GM18519 (cell line): ENCODE data around the gene D2HGDH.
"Not testable (repeated sequence)": the region's sequence is repeated elsewhere in the genome, so short reads cannot be mapped to it uniquely, and the experiment has no call there.

ENCODE experiments used
- ATAC-seq: cut with Tn5 transposase; IDR thresholded peaks from one replicate; pipeline ENCODE4 v1.9.1; 2021; ENCODE audit warnings: mild to moderate bottlenecking, moderate library complexity; ENCODE audit not compliant: unreplicated experiment, low FRiP score

The D2HGDH gene

GRCh38 chr2:241724975-241725870 is 9.2 kb upstream of the D2HGDH start:
- no peak for ATAC-seq

GRCh38 chr2:241726459-241726858 is 8.0 kb upstream of the D2HGDH start:
- no peak for ATAC-seq

DNA sequence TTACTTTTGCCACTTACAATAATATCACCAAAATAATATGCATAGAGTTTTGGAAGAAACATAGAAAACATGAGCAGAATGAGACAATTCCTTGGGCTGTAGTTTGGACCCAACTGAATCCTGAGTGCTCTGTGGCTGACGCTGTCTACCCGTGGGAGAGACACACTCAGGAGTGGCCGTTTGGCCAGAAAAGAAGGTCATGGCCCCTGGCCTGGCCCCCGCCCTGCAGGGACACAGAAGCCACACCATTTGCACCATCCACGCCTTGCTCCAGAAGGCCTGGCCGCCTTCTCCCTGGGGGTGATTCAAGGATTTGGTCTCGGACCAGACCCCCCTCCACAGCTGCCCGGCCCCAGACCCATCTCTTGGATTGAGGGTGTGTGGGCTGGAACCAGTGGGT is 6.4 kb upstream of the D2HGDH start:
- no peak for ATAC-seq

DNA sequence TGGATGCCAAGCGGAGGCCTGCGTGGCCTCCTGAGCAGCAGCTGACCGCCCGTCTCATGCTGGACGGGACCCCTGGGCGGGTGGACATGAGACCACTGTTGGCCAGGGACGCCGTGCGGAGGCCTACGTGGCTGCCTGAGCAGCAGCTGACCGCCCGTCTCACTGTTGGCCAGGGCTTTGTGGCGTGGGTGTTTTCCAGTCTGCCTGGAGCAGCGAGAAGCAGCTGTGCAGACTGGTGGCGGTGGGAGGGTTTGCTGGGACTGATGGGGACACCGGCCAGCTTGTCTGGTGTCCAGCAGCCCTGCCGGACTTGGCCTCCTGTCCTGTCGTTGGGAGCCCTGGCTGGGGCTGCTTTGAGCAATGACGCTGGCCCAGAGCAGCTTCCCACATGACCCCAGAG is 5.8 kb upstream of the D2HGDH start:
- no peak for ATAC-seq

DNA sequence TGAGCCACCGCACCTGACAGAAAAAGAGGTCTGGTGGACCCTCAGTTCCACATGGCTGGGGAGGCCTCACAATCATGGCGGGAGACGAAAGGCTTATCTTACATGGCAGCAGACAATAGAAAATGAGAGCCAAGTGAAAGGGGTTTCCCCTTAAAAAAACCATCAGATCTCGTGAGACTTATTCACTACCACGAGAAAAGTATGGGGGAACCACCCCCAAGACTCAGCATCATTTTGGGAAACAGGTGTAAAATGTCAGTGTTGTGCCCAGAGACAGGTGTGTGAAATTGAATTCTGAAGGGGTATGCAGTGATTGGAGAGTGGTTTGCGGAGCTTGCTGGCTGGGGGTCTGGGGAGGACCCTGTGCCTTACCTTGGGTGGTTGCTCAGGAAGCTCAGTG is 4.6 kb upstream of the D2HGDH start:
- no peak for ATAC-seq

DNA sequence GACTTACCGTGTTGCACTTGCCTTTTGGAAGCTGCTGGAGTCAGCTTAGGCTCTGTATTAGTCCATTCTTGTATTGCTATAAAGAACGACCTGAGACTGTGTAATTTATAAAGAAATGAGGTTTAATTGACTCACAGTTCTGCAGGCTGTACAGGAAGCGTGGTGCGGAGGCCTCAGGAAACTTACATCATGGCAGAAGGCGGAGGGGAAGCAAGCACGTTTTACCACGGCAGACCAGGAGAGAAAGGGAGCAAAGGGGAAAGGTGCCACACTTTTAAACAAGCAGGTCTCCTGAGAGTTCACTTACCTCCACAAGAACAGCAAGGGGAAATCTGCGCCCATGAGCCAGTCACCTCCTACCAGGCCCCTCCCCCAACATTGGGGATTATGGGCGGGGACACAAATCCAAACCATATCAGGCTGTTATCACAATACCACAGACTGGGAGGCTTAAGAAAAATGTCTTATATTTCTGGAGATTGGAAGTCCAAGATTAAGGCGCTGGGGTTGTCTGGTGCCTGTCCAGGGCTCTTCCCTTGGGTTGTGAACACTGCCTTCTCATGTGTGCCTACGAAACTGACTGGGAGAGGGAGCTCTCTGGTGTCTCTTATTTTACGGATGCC is 3.6 kb upstream of the D2HGDH start:
- ATAC-seq: no peak

- not testable (repeated sequence) for ATAC-seq
These were observed 1.8 kb upstream of the D2HGDH start for GRCh38 chr2:241732513-241733186.

GRCh38 chr2:241733391-241734207 is 831 bp upstream of the D2HGDH start:
- ATAC-seq: no peak

- ATAC-seq: no peak
These were observed 293 bp upstream of the D2HGDH start for GRCh38 chr2:241734208-241734466.

DNA sequence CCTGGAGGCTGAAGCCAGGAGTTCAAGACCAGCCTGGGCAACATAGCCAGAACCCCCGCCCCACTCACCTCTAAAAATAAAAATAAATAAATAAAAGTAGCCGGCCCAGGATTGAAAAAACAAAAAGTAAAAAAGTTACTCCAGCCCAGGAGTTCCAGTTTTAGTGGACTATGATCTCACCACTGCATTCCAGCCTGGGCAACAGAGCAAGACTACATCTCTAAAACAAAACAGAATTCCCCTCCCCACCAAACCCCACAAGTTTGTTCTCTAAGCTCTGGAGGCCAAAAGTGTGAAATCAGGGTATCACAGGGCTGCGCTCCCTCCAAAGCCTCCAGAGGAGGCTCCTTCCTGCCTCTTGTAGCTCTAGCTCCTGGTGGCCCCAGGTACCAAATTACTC is 1.7 kb downstream of the D2HGDH start:
- ATAC-seq: no peak

DNA sequence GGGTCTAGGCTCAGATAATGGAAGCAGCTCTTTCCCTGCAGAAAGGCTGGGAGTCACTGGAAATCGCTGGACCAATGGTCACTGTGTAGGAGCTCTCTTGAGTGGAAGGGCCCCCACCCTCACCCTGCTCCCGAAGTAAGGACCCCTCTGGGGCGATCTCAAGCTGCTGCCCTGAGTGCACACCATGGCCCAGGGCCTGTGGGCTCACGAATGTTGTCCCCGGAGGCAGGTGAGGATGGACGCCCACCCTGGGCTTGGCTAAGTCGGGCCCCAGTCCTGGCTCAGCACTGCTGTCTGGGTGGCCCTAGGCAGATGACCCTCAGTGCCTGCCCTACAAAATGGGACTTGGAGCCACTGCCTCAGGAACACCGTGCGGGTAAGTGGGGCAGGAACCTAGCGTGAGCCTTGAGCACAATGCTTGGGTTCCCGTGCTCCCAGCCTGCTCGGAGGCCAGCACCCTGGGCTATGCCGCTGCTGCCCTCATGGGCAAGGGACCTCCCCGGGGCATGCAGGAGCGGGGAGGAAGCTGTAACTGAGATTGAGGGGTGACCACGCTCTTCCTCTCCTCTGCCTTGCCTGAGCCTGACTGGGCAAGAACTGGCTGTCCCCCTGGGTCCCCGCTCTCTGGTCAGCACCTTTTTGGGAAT is 3.7 kb downstream of the D2HGDH start:
- ATAC-seq: no peak

DNA sequence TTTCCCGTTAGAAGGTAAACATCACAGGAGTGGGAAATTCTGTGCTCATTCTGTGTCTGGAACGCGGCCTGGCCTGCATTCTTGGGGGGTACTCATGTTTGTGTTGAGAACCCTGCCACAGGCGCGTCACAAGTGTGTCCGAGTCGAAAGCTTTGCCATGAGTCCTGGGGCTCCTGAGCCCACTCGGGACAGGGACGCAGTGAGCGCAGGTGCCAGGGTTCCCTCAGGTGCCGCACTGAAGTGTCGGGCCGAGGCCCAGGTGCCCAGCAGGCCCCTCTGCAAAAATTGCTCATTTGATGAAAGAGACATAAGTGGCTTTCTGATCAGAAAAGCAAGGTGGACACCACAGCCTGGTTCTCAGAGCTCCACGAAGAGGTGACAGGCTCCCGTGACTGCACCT is 4.7 kb downstream of the D2HGDH start:
- no peak for ATAC-seq

DNA sequence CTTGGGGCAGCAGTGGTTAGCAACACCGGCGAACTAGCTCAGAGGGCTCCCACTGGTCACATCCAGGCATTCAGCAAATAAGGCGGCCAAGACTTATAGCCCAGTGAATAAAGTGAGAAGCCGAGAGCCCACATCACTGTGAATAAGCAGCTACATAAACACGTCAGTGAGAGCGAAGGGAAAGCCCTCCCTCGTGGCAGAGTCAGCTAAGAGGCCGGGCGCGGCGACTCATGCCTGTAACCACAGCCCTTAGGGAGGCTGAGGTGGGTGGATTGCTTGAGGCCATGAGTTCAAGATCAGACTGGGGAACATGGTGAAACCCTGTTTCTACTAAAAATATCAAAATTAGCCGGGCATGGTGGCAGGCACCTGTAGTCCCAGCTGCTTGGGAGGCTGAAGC is 5.2 kb downstream of the D2HGDH start:
- ATAC-seq: no peak

DNA sequence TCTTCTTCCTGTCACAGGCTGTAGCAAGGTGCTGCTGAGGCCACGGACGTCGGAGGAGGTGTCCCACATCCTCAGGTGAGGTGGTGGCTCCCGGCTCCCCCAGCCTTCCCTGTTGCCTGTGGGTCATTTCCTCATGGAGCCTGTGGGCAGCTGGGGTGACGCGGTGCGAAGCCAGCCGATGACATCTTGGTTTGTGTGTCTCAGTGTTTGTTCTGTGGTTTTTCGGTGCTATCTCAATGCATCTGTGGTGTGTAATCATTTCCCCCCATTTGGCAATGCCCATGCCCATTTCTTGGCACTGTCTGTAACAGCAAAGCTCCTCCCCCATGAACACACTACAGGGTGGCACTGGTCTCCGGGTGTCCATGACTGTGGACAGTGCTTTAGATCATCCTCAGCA is 6.6 kb downstream of the D2HGDH start:
- no peak for ATAC-seq

- ATAC-seq: no peak
These were observed 8.0 kb downstream of the D2HGDH start for GRCh38 chr2:241742320-241742939.

DNA sequence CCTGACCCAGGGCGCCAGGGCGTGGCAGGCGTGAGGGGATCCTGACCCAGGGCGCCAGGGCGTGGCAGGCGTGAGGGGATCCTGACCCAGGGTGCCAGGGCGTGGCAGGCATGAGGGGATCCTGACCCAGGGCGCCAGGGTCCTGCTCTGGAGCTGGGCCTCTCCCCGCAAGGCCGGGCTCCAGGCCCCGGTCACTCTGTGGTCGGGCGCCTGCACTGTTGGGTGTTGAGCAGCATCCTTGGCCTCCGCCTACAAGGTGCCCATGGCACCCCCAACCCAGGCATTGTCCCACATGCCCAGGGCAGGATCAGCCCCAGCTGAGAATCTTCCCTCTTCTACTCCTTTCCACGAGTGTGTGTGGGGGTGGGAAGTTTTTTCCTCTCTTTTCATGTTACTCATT is 8.6 kb downstream of the D2HGDH start:
- ATAC-seq: not testable (repeated sequence)

DNA sequence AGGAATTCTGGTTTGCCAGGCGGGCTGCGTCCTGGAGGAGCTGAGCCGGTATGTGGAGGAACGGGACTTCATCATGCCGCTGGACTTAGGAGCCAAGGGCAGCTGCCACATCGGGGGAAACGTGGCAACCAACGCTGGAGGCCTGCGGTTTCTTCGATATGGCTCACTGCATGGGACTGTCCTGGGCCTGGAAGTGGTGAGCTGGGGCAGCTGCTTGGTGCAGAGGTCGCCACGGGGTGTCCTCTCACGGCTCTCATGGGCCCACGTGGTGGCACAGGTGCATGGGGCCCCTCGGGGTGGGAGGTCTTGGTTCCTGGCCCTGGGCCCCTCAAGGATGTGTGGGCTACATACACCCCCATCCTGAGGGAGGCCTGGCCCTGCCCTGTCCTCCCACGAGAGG is 9.2 kb downstream of the D2HGDH start:
- ATAC-seq: no peak

DNA sequence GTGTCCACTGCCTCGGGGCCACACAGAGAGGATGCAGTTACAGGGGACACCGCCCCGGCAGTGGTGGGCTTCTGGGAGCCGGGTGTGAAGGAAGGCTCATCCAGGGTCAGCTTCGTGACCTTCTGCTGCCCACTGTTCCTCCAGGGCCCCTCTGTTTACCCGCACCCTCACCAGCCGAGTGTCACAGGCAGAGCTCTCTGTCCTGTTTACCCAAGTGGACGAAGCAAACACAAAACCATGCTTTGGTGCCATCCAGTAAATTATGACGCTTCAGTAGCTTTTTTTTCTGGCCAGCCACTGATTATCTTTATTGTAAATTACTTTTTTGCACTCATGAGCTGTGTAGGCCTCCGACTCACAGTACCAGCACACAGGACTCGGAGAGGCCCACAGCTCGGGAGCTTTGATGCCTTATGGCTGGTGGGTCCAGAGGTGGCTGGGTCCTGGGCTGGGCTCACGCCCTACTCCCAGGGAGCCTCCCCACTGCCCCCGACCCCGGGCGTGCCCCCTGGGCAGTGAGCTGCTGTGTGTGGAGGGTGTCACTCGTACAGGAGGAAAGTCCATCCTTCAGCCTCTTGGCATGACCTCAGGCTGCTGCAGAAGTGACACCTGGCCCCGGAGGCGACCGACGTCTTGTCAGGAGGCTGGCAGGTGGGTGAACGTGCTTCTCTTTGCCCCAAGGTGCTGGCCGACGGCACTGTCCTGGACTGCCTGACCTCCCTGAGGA is 9.8 kb downstream of the D2HGDH start:
- no peak for ATAC-seq

DNA sequence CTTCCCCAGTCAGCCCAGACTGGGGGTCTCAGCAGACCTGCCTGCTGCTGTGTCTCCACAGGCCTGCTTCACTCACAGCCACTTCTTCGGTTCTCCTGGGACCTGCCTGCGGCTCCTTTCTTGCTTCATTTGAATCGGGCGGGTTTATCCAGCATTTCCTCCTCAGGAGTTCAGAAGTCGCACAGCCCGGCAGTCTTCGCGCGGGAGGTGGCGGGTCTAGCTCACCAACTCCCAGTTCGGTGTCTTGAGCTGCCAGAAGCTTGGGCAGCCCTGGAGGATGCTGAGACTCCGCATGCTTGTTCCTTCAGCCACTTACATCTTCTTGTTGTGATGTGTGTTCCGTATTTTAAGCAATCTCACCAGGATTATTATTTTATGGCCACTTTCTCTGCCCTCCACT is 10.8 kb downstream of the D2HGDH start:
- ATAC-seq: no peak
